Liver (tissue), 3 donors: Measurements from ENCODE around the gene SHB.

Experiments used
- ATF3 ChIP-seq: IDR thresholded peaks from 2 replicates; pipeline ENCODE4 v1.6.1; 2016; ENCODE audit warnings: antibody characterized with exemption
- CTCF ChIP-seq: fragments of 150-350 bp; IDR thresholded peaks from 2 replicates; pipeline ENCODE4 v1.5.1; 2017; ENCODE audit warnings: improper control_type of control experiment, low read depth, low read length; ENCODE audit not compliant: missing input control
- FOXA1 ChIP-seq: IDR thresholded peaks from 2 replicates; pipeline ENCODE4 v1.6.1; 2016; ENCODE audit warnings: antibody characterized with exemption
- GABPA ChIP-seq, 2 donors: IDR thresholded peaks in 1 of 2; conservative IDR thresholded peaks in 1 of 2; 2 replicates each; pipeline ENCODE4 v1.6.1; 2016; ENCODE audit warnings: antibody characterized with exemption in 2 of 2, mild to moderate bottlenecking in 1 of 2, moderate library complexity in 1 of 2
- HNF4G ChIP-seq: IDR thresholded peaks from 2 replicates; pipeline ENCODE4 v1.6.1; 2016; ENCODE audit warnings: antibody characterized with exemption
- JUND ChIP-seq, 2 donors: IDR thresholded peaks; 2 replicates each; pipeline ENCODE4 v1.6.1; 2016; ENCODE audit warnings: antibody characterized with exemption in 2 of 2
- NR2F2 ChIP-seq: IDR thresholded peaks from 2 replicates; pipeline ENCODE4 v1.6.1; 2016; ENCODE audit warnings: antibody characterized with exemption
- REST ChIP-seq: IDR thresholded peaks from 2 replicates; pipeline ENCODE4 v1.6.1; 2016; ENCODE audit warnings: antibody characterized with exemption, mild to moderate bottlenecking
- RXRA ChIP-seq, 2 donors: IDR thresholded peaks; 2 replicates each; pipeline ENCODE4 v1.6.1; 2017 to 2018; ENCODE audit warnings: antibody characterized with exemption in 2 of 2, mild to moderate bottlenecking in 1 of 2
- SP1 ChIP-seq: IDR thresholded peaks from 2 replicates; pipeline ENCODE4 v1.6.1; 2018; ENCODE audit warnings: antibody characterized with exemption, mild to moderate bottlenecking
- TAF1 ChIP-seq: conservative IDR thresholded peaks from 2 replicates; pipeline ENCODE4 v1.6.1; 2016; ENCODE audit warnings: antibody characterized with exemption, mild to moderate bottlenecking
- YY1 ChIP-seq: IDR thresholded peaks from 2 replicates; pipeline ENCODE4 v1.6.1; 2016; ENCODE audit warnings: antibody characterized with exemption, mild to moderate bottlenecking
- ZBTB33 ChIP-seq: IDR thresholded peaks from 2 replicates; pipeline ENCODE4 v1.6.1; 2016; ENCODE audit warnings: antibody characterized with exemption
- donor health status: healthy.
- donor health status: healthy.

GRCh38 chr9:37939575-37940095 is 129.4 kb downstream of the SHB start:
- no peak for TF ChIP-seq CTCF
- TF ChIP-seq ATF3 = no peak
- TF ChIP-seq RXRA (IDR thresholded peaks at IDR 0.05) = no peak
- TF ChIP-seq HNF4G = no peak
- TF ChIP-seq ZBTB33 = no peak
- no peak for TF ChIP-seq TAF1
- TF ChIP-seq YY1 = no peak
- no peak for TF ChIP-seq REST
- no peak for TF ChIP-seq SP1
- TF ChIP-seq NR2F2 = no peak
- TF ChIP-seq GABPA (IDR thresholded peaks at IDR 0.05 in 1 of 2, conservative IDR thresholded peaks at IDR 0.05 in 1 of 2) = no peak
- TF ChIP-seq FOXA1 = no peak
- TF ChIP-seq JUND (IDR thresholded peaks at IDR 0.05) = no peak
